CD4-positive, alpha-beta T cell treated with Interferon gamma for 1 hour (primary cell): Measurements from ENCODE around the gene CACNA1B.
"Not testable (repeated sequence)": the region's sequence is repeated elsewhere in the genome, so short reads cannot be mapped to it uniquely, and the experiment has no call there.

Source experiments
- DNase-seq: peaks from one replicate; pipeline ENCODE4 v3.0.0-alpha.2; 2020

CACNA1B gene

DNA sequence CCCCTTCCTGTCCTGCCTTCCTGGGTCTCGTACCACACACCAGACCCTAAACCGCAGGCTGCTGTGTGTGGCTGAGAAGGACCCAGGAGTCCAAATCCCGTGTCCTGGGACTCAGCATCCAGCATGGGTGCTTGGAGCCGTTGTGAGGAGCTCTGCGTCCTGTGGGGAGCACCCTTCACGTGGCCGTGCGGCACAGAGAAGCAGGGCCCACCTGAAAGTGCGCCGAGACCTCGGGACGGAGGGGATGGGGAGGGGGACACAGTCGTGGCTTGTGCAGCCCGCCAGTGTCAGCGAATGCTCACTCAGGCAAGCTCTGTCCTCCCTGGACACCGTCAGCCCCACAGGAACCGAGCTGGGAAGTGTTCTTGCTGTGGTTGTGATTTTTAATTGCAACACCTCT is 244.6 kb downstream of the CACNA1B start:
- DNase-seq = no peak

DNA sequence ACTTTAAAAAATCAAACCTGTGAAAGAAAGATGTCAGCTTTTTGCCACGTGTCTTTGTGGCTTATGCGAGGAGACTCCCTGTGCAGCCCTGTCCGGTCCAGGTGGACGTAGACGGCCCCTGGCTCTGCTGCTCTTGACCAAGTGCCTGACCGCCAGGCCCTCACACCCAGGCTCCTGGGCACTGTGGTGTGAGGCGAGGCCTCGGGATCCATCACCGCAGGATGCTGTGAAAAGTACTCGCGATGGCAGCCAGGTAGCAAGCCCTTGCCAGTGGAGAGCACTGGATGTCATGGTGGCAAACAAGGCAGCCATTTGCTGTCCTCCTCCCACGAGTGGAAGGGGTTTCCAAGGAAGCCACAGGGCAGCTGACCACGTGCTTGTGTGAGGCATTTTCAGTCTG is 245.1 kb downstream of the CACNA1B start:
- DNase-seq = no peak

DNA sequence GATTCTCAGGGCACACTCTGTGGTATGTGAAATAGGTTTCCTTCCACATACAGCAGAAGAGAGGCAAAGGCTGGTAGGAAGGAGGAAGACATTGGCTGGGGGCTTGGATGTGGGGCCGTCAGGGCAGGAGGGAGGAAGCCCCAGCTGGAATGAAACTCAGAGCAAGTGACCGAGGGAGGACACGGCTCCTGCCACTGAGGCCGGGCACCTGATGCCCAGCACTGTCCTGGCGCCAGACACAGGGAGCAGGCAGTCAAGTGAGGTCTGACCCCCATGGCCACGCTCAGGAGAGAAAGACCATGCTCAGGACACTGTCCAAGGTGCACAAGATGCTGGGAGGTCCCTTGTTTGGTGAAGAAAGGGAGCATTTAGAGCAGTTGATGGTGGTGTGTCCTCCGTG is 245.5 kb downstream of the CACNA1B start:
- DNase-seq = no peak

DNA sequence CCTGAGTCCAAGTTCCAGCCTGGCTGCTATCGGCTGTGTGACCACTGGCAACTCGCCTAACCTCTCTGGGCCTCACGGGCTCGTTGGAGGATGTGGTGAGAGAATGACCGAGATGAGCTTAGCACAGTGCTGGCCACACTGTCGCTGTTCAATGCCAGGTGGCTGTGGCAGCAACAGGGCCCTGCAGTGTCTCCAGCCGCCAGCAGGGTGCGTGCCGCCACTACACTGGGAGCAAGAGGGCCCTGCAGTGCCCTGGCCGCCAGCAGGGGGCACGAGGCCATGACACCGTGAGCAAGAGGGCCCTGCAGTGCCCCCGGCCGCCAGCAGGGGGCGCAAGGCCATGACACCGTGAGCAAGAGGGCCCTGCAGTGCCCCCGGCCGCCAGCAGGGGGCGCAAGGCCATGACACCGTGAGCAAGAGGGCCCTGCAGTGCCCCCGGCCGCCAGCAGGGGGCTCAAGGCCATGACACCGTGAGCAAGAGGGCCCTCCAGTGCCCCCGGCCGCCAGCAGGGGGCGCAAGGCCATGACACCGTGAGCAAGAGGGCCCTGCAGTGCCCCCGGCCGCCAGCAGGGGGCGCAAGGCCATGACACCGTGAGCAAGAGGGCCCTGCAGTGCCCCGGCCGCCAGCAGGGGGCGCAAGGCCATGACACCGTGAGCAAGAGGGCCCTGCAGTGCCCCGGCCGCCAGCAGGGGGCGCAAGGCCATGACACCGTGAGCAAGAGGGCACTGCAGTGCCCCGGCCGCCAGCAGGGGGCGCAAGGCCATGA is 248.7 kb downstream of the CACNA1B start:
- peak; percentile 41 for DNase-seq

DNA sequence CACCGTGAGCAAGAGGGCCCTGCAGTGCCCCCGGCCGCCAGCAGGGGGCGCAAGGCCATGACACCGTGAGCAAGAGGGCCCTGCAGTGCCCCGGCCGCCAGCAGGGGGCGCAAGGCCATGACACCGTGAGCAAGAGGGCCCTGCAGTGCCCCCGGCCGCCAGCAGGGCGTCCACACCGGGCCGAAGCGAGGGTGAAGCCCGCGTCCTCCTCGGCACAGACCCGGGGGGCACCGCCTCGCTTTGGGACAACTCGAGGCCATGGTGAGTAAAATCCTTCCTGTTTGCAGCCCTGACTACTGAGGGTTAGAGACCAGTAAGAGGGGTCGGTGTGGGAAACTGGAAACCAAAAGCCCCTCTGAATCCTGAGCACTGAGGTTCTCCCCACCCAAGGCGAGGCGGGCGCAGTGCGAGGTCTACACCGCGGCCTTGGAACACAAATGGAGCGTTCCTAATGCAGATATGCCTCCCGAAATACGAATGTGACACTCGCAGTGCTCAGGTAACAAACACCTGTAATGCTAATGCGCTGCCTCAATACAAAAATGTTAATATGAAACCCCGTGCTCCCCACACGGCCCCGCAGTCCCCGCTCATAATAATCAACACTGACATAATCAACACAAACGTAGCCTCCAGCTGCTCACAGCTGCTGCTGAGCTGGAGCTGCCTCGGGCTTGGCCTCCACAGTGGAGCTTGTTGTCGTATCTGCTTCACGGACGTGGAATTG is 249.4 kb downstream of the CACNA1B start:
- DNase-seq = not testable (repeated sequence)

DNA sequence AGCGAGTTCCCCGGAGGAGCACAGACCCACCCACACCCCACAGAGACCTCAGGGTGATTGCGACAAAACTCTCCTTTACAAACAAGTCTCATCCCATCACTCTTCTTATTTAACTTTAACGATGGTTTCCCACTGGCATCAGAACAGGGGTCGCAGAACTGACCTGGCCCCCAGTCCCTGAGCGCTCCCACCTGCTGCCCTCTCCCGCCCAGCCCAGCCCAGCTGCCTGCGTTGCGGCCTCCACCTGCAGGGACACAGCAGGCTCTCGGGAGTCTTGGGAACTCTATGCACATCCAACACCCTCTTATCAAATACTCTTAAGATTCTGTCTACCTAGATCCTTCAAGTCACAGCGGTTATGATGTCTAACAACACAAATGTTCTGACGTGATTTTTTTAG is 250.4 kb downstream of the CACNA1B start:
- not testable (repeated sequence) for DNase-seq

DNA sequence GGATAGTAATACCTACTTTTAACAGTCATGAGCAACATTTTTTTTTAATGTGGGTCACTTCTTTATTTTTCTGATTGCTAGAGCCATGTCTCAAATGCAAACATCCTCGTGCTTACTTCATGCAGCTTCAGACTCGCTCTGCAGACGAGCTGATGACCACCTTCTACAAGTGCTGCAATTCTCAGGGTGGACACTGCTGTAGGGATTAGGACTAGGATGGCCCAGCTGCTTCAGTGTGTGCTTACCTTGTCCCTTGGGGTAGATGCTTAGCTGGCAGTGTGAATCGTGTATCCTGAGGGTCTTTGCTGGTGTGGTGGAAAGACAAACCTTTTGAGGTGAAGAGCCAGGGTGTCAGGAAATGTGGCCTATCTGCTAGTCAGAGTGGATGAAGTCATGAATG is 251.7 kb downstream of the CACNA1B start:
- DNase-seq = not testable (repeated sequence)

DNA sequence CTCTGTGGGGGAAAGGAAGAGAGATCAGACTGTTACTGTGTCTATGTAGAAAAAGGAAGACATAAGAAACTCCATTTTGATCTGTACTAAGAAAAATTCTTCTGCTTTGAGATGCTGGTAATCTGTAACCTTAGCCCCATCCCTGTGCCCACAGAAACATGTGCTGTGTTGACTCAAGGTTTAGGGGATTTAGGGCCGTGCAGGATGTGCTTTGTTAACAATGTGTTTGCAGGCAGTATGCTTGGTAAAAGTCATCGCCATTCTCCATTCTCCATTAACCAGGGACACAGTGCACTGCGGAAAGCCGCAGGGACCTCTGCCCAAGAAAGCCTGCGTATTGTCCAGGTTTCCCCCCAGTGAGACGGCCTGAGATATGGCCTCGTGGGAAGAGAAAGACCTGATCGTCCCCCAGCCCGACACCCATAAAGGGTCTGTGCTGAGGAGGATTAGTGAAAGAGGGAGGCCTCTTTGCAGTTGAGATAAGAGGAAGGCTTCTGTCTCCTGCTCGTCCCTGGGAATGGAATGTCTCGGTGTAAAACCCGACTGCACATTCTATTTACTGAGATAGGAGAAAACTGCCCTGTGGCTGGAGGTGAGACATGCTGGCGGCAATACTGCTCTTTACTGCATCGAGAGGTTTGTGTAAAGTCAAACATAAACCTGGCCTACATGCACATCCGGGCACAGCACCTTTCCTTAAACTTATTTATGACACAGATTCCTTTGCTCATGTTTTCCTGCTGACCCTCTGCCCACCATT is 255.5 kb downstream of the CACNA1B start:
- not testable (repeated sequence) for DNase-seq

DNA sequence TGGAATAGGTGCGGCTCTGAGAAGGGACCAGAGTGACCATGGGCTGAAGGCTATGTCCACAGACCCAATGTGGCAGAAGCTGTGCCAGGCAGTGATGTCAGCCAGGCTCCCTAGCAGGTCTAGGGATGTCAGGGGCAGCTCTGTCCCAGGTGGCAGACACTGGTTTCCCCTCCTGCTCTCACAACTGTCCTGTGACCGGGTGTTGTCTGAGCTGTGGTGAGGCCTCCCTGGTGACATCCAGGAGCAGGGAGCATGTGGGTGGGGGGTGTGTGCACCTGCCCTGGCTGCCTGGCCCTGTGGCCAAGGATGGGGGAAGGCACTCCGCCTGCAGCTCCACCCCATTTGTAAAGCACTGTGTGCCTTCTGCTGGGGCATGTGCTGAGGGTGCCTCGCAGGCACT is 257.0 kb downstream of the CACNA1B start:
- DNase-seq = not testable (repeated sequence)

DNA sequence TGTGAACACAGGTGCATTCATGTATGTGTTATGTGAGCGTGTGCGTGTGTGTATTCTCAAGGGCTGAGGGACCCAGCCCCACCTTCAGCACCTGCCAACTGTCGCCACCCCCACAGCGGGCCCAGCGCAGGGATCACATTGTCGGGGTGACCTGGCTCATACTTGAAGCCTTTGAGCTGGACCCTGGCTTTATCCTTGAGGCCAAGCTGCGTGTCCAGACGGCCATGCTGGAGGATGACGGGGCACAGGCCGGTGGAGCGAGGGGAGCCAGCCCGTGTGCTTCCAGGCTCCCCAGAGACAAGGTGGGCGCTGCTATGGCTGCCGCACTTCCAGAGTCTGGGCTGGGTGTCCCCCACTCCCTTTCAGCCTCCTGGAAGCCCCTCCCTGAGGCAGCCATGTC is 261.5 kb downstream of the CACNA1B start:
- DNase-seq = not testable (repeated sequence)

DNA sequence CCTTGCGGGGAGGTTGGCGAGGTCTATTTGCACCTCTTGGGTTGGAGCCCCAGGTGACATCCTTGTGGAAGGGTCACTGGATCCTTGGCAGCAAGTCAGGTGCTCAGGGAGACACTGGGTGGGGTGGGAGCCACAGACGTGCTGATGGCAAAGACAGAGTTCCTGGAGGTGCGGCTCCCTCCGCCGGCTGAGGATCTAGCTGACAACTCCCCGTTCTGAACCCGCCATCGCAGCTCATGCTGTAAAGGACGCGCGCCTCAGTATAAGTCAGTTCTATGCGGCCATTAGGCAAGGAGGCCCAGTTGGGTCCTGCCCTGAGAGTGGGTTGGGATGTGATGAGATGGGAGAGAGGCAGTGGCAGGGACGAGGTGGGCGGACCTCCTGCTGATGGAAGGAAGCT is 263.4 kb downstream of the CACNA1B start:
- DNase-seq = not testable (repeated sequence)

DNA sequence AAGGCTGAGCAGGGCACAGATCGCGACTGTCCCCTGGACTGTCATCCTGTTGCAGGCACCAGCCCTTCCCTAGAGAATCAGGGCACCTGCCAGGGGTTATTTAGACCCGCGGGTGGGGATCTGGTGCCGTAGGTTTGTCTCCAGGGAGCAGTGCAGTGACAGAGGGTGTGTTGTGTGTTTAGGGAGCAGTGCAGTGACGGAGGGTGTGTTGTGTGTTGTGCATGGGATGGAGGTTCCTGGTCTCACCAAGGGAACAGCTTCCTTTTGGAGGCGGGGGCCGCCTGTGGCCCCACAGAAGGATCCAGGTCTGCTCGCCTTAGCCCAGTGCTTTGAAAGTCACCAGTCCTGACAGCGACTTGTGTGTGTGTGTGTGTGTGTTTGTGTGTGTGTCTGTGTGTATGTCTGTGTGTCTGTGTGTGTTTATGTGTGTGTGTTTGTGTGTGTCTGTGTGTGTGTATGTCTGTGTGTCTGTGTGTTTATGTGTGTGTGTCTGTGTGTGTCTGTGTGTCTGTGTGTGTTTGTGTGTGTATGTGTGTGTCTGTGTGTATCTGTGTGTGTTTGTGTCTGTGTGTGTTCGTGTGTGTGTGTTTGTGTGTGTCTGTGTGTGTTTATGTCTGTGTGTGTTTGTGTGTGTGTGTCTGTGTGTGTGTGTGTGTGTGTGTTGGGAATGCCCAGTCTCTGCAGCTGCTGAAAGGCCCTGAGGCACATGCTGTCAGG is 265.1 kb downstream of the CACNA1B start:
- DNase-seq = not testable (repeated sequence)

DNA sequence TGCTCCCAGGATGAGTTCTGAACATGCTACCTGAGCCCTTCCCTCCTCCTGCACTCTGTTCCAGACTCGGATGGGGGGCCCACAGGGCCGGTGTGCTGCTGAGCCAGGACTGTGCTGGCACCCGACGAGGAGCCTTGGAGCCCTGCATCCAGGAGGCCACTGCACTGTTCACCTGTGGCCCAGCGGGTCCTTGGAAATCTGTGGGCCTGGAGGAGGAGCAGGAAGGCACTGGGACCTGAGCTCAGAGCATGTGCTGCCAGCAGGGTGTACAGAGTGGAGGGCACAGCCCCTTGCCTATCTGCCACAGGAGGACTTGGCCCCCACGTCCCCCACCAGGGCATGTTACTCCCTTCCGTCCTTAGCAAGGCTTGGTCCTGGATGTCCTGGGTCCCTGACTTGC is 265.9 kb downstream of the CACNA1B start:
- not testable (repeated sequence) for DNase-seq

DNA sequence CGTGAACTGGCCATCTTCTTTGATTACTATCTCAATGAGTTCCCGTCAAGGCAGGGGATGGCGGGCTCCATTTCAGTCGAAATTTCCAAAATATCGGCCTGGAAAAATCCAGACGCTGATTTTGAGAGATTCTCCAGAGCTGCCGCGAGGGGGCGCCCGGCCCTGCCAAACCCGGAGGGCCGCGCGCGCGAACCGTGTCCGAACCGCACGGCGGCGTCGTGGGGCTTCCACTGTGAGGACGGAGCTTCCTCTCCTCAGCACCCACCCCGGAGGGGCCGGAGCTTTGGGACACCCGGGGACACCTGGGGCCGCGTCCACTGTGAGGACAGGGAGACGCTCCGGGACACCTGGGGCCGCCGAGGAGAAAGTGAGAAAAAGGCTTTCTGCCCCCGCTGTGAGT is 270.0 kb downstream of the CACNA1B start:
- DNase-seq = peak; percentile 13

DNA sequence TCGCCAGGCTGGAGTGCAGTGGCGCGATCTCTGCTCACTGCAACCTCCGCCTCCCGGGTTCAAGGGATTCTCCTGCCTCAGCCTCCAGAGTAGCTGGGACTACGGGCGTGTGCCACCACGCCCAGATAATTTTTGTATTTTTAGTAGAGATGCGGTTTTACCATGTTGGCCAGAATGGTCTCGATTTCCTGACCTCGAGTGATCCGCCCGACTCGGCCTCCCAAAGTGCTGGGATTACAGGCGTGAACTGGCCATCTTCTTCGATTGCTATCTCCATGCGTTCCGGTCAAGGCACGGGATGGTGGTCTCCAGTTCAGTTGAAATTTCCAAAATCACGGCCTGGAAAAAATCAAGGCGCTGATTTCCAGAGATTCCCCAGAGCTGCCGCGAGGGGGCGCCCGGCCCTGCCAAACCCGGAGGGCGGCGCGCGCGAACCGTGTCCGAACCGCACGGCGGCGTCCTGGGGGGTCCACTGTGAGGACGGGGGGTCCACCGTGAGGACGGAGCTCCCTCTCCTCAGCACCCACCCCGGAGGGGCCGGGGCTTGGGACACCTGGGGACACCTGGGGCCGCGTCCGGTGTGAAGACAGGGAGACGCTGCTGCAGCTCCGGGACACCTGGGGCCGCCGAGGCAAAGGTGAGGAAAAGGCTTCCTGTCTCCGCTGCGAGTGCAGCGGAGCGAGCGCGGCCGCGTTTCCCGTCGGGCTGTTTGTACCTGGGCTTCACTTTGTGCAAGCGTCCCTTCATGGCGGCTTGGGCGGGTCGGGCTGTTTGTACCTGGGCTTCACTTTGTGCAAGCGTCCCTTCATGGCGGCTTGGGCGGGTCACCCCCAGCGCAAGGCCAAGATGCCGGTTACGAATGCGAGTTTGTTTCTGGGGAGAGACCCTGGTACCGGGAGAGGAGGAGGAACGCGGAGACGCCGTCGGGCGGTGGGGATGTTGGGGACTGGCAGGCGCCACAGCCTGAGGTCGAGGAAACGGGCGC is 272.4 kb downstream of the CACNA1B start:
- DNase-seq = peak; percentile 4

DNA sequence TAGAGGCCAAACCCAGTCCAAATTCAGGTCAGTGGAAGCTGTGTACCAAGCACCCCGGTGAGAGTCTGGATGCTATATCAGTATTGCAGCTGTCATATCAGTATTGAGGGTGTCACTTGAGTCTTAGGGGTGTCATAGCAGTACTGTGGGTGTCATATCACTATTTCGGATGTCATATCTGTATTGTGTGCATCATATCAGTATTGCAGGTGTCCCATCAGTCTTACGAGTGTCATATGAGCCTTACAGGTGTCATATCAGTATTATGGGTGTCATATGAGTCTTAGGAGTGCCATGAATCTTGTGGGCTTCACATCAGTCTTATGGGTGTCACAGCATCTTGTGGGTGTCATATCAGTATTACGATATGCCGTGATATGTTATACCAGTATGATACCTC is 278.2 kb downstream of the CACNA1B start:
- DNase-seq = not testable (repeated sequence)

DNA sequence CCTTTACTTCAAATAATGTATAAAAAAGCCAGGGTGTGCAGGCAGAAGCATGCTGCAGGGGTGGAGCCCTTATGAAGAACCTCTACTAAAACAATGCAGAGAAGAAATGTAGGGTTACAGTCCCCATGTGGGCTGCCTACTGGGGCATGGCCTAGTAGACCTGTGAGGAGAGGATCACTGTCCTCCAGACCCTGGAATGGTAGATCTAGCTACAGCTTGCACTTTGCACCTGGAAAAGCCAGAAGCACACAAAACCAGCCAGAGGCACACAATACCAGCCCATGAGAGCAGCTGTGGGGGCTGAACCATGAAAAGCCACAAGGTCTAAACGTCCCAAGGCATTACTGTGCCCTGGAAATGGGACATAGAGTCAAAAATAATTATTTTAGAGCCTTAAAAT is 289.2 kb downstream of the CACNA1B start:
- DNase-seq = not testable (repeated sequence)
